ENCODE measurements around the gene SEMA3E.

SEMA3E gene

GRCh38 chr7:83313931-83314330 is 335.0 kb downstream of the SEMA3E start:
- no peak for DNase-seq
- no peaks in the 10 kb centered on the region for H3K36me3 ChIP-seq
- H3K4me3 ChIP-seq (ENCODE audit: low read depth, low read length), result no peak overlapping the region
- H3K9me3 ChIP-seq (ENCODE audit: severe bottlenecking), result no peaks in the 10 kb centered on the region
- no peaks in the 10 kb centered on the region for H3K27me3 ChIP-seq (ENCODE audit: insufficient read depth, low read depth, severe bottlenecking)
- TF ChIP-seq CTCF (IDR thresholded peaks at IDR 0.05; ENCODE audit: low read depth, low read length), result no peak
- no peak overlapping the region for H3K27ac ChIP-seq
